ENCODE measurements around the gene REPS2.

The REPS2 gene

DNA sequence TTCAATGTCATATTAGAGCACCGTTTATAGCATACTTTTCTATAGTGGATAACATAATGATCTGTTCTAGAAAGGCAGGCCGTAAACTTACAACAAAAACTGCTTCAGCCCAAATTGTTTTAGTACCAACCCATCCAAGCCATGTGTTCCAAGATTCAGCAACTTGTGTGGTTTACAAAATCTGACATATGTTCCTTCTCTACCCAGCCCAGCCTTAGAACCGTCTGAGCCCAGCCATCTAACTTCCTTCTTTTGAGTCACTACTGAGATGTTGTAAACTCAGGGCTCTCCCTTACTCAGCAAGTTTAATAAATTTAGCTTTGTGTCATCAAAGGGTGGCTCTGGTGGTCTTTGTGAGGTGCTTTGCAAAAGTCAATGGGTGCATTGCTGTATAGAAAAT is 32.4 kb upstream of the REPS2 start:
- Histone ChIP-seq H2AFZ (ENCODE audit: low read depth, low read length) (no peak overlapping the region), H3K18ac (ENCODE audit: low read depth in 1 of 2, low read length in 2 of 2) (no peak overlapping the region), H2BK12ac (ENCODE audit: low read length in 2 of 2) (no peak overlapping the region), H3K4ac (ENCODE audit: low read depth in 1 of 2, low read length in 2 of 2) (no peak overlapping the region), H3K27ac (ENCODE audit: low read length, poor library complexity, severe bottlenecking) (no peak overlapping the region), H3K36me3 (ENCODE audit: control insufficient read depth in 1 of 2, insufficient read depth in 2 of 2, low read depth in 1 of 2, low read length in 2 of 2) (no peaks in the 10 kb centered on the region), H3K9ac (ENCODE audit: low read length) (no peak overlapping the region), H3K14ac (ENCODE audit: low read length in 2 of 2) (no peak overlapping the region), H3K27me3 (ENCODE audit: control insufficient read depth in 1 of 2, insufficient read depth in 1 of 2, low read length in 2 of 2) (peaks cover 0 to 8% of the 10 kb centered on the region in 2 experiments), H3K23ac (ENCODE audit: low read length in 2 of 2) (no peak overlapping the region), H3K9me3 (ENCODE audit: control insufficient read depth, low read length) (no peaks in the 10 kb centered on the region), H3K4me3 (ENCODE audit: insufficient read depth in 1 of 2, low read depth in 1 of 2, low read length in 2 of 2) (no peak overlapping the region), H2AK5ac (ENCODE audit: low read length, severe bottlenecking) (no peak overlapping the region), H3K79me1 (replicated peaks; ENCODE audit: low read length, poor library complexity, severe bottlenecking) (no peaks in the 10 kb centered on the region), H2BK5ac (ENCODE audit: low read depth, low read length, poor library complexity, severe bottlenecking) (no peak overlapping the region), H2BK15ac (ENCODE audit: low read depth, poor library complexity, severe bottlenecking) (no peak overlapping the region), H4K8ac (ENCODE audit: low read length) (no peak overlapping the region), H2BK120ac (ENCODE audit: low read depth, low read length) (no peak overlapping the region), H4K91ac (ENCODE audit: low read length) (no peak overlapping the region), H3K4me1 (ENCODE audit: control insufficient read depth, insufficient read depth, low read depth, low read length) (no peaks in the 10 kb centered on the region), H3K4me2 (ENCODE audit: low read length, poor library complexity, severe bottlenecking) (no peak overlapping the region)
- WGBS: 94% methylated on average over 2 of the region's 3 CpGs
- DNase-seq: no peak

DNA sequence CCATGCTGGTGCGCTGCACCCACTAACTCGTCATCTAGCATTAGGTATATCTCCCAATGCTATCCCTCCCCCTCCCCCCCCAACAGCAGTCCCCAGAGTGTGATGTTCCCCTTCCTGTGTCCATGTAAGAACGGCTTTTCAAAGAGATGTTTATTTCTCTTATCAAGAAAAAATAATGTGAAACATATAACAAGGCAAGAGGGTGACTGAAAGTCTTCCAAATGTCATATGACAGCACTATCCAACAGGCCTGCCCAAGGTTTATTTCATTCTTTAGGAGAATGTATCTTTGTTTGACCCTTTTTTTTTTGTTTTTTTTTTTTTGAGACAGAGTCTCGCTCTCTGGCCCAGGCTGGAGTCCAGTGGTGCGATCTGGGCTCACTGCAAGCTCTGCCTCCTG is 29.9 kb upstream of the REPS2 start:
- DNase-seq: no peak
- no peaks in the 10 kb centered on the region for H3K9me3 ChIP-seq (ENCODE audit: control insufficient read depth, low read length)
- no peak overlapping the region for H2BK120ac ChIP-seq (ENCODE audit: low read depth, low read length)
- no peak overlapping the region for H3K14ac ChIP-seq (ENCODE audit: low read length in 2 of 2)
- H3K4me2 ChIP-seq (ENCODE audit: low read length, poor library complexity, severe bottlenecking): no peak overlapping the region
- H3K79me1 ChIP-seq (replicated peaks; ENCODE audit: low read length, poor library complexity, severe bottlenecking): no peaks in the 10 kb centered on the region
- H2BK15ac ChIP-seq (ENCODE audit: low read depth, poor library complexity, severe bottlenecking): no peak overlapping the region
- H3K36me3 ChIP-seq (ENCODE audit: control insufficient read depth in 1 of 2, insufficient read depth in 2 of 2, low read depth in 1 of 2, low read length in 2 of 2): no peaks in the 10 kb centered on the region
- no peak overlapping the region for H4K91ac ChIP-seq (ENCODE audit: low read length)
- H3K4ac ChIP-seq (ENCODE audit: low read depth in 1 of 2, low read length in 2 of 2): no peak overlapping the region
- H2BK12ac ChIP-seq (ENCODE audit: low read length in 2 of 2): no peak overlapping the region
- no peak overlapping the region for H3K27ac ChIP-seq (ENCODE audit: low read length, poor library complexity, severe bottlenecking)
- no peak overlapping the region for H2AK5ac ChIP-seq (ENCODE audit: low read length, severe bottlenecking)
- no peak overlapping the region for H3K23ac ChIP-seq (ENCODE audit: low read length in 2 of 2)
- H3K18ac ChIP-seq (ENCODE audit: low read depth in 1 of 2, low read length in 2 of 2): no peak overlapping the region
- peaks cover 0 to 12% of the 10 kb centered on the region in 2 experiments for H3K27me3 ChIP-seq (ENCODE audit: control insufficient read depth in 1 of 2, insufficient read depth in 1 of 2, low read length in 2 of 2)
- 92% methylated on average over 2 of the region's 5 CpGs for WGBS
- H3K4me1 ChIP-seq (ENCODE audit: control insufficient read depth, insufficient read depth, low read depth, low read length): no peaks in the 10 kb centered on the region
- H2AFZ ChIP-seq (ENCODE audit: low read depth, low read length): no peak overlapping the region
- H3K4me3 ChIP-seq (ENCODE audit: insufficient read depth in 1 of 2, low read depth in 1 of 2, low read length in 2 of 2): no peak overlapping the region
- no peak overlapping the region for H4K8ac ChIP-seq (ENCODE audit: low read length)
- H3K9ac ChIP-seq (ENCODE audit: low read length): no peak overlapping the region
- no peak overlapping the region for H2BK5ac ChIP-seq (ENCODE audit: low read depth, low read length, poor library complexity, severe bottlenecking)

DNA sequence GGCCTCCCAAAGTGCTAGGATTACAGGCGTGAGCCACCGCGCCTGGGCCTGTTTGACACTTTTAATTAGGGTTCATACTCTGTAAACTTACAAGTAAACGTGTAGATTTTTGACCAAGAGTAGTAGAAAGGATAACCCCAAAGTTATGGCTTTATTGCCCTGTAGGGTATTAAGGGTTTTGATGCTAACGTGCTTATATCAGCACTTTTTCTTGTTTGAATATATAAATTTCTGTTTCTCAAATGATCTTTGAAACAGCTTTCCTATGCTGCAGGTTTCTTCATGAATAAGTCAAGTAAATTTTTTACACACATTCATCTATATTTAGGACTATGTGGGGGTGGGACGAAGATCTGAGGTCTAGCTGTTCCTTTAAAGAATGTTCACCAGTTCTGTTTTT is 29.3 kb upstream of the REPS2 start:
- Histone ChIP-seq H3K9me3 (ENCODE audit: control insufficient read depth, low read length) (no peaks in the 10 kb centered on the region), H2BK15ac (ENCODE audit: low read depth, poor library complexity, severe bottlenecking) (no peak overlapping the region), H4K8ac (ENCODE audit: low read length) (no peak overlapping the region), H3K27me3 (ENCODE audit: control insufficient read depth in 1 of 2, insufficient read depth in 1 of 2, low read length in 2 of 2) (peaks cover 0 to 16% of the 10 kb centered on the region in 2 experiments), H3K4ac (ENCODE audit: low read depth in 1 of 2, low read length in 2 of 2) (no peak overlapping the region), H2AFZ (ENCODE audit: low read depth, low read length) (no peak overlapping the region), H2AK5ac (ENCODE audit: low read length, severe bottlenecking) (no peak overlapping the region), H3K23ac (ENCODE audit: low read length in 2 of 2) (no peak overlapping the region), H3K36me3 (ENCODE audit: control insufficient read depth in 1 of 2, insufficient read depth in 2 of 2, low read depth in 1 of 2, low read length in 2 of 2) (no peaks in the 10 kb centered on the region), H3K18ac (ENCODE audit: low read depth in 1 of 2, low read length in 2 of 2) (no peak overlapping the region), H3K27ac (ENCODE audit: low read length, poor library complexity, severe bottlenecking) (no peak overlapping the region), H3K9ac (ENCODE audit: low read length) (no peak overlapping the region), H2BK5ac (ENCODE audit: low read depth, low read length, poor library complexity, severe bottlenecking) (no peak overlapping the region), H4K91ac (ENCODE audit: low read length) (no peak overlapping the region), H3K4me1 (ENCODE audit: control insufficient read depth, insufficient read depth, low read depth, low read length) (no peaks in the 10 kb centered on the region), H2BK120ac (ENCODE audit: low read depth, low read length) (no peak overlapping the region), H2BK12ac (ENCODE audit: low read length in 2 of 2) (no peak overlapping the region), H3K79me1 (replicated peaks; ENCODE audit: low read length, poor library complexity, severe bottlenecking) (no peaks in the 10 kb centered on the region), H3K4me2 (ENCODE audit: low read length, poor library complexity, severe bottlenecking) (no peak overlapping the region), H3K4me3 (ENCODE audit: insufficient read depth in 1 of 2, low read depth in 1 of 2, low read length in 2 of 2) (no peak overlapping the region), H3K14ac (ENCODE audit: low read length in 2 of 2) (no peak overlapping the region)
- 80% methylated on average over 1 of the region's 6 CpGs for WGBS
- DNase-seq: no peak

DNA sequence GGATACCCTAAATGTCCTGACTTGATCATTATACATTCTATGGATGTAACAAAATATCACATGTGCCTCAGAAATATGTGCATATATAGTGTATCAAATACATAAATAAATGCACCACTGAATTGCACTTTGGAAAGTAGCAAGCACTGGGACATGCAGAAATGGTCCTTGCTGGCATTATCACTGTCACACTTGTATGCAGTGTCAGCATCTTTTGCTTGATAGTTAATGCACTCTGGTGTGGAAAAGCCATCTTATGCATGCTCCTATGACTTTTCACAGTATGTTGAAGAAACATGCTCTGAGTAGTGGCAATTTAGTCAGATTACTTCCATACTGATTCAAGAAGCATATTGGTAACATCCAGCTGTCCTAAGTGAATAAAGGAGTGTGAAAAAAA is 27.5 kb upstream of the REPS2 start:
- no peak overlapping the region for H2AFZ ChIP-seq (ENCODE audit: low read depth, low read length)
- DNase-seq: no peak
- no peak overlapping the region for H3K27ac ChIP-seq (ENCODE audit: low read length, poor library complexity, severe bottlenecking)

More for the DNA sequence above, 27.5 kb upstream of the REPS2 start:
- Histone ChIP-seq H3K18ac (ENCODE audit: low read depth in 1 of 2, low read length in 2 of 2) (no peak overlapping the region), H3K79me1 (replicated peaks; ENCODE audit: low read length, poor library complexity, severe bottlenecking) (no peaks in the 10 kb centered on the region), H3K4me2 (ENCODE audit: low read length, poor library complexity, severe bottlenecking) (no peak overlapping the region), H3K36me3 (ENCODE audit: control insufficient read depth in 1 of 2, insufficient read depth in 2 of 2, low read depth in 1 of 2, low read length in 2 of 2) (no peaks in the 10 kb centered on the region), H3K9me3 (ENCODE audit: control insufficient read depth, low read length) (no peaks in the 10 kb centered on the region), H2BK15ac (ENCODE audit: low read depth, poor library complexity, severe bottlenecking) (no peak overlapping the region), H3K4me3 (ENCODE audit: insufficient read depth in 1 of 2, low read depth in 1 of 2, low read length in 2 of 2) (no peak overlapping the region), H2BK5ac (ENCODE audit: low read depth, low read length, poor library complexity, severe bottlenecking) (no peak overlapping the region), H2BK12ac (ENCODE audit: low read length in 2 of 2) (no peak overlapping the region), H3K9ac (ENCODE audit: low read length) (no peak overlapping the region), H2AK5ac (ENCODE audit: low read length, severe bottlenecking) (no peak overlapping the region), H3K4ac (ENCODE audit: low read depth in 1 of 2, low read length in 2 of 2) (no peak overlapping the region), H4K91ac (ENCODE audit: low read length) (no peak overlapping the region), H4K8ac (ENCODE audit: low read length) (no peak overlapping the region), H3K27me3 (ENCODE audit: control insufficient read depth in 1 of 2, insufficient read depth in 1 of 2, low read length in 2 of 2) (peaks cover 0 to 17% of the 10 kb centered on the region in 2 experiments), H3K14ac (ENCODE audit: low read length in 2 of 2) (no peak overlapping the region), H3K23ac (ENCODE audit: low read length in 2 of 2) (no peak overlapping the region), H2BK120ac (ENCODE audit: low read depth, low read length) (no peak overlapping the region), H3K4me1 (ENCODE audit: control insufficient read depth, insufficient read depth, low read depth, low read length) (no peaks in the 10 kb centered on the region)

Measured in mesenchymal stem cell (in vitro differentiated cells and primary cell).